Astrocyte (in vitro differentiated cells and primary cell): Measurements from ENCODE around the gene AIPL1. TPM values are rescaled to one million over a fixed set of nuclear protein-coding genes. Genes with fewer than 3 reads are reported as not detected.

ENCODE experiments used
- DNase-seq: peaks from one replicate; pipeline ENCODE4 v3.0.0-alpha.2; 2010; ENCODE audit warnings: low read depth
- FAIRE-seq: peaks from 2 replicates; lab custom pipeline; 2011; peaks lifted over from hg19 to GRCh38; lab: Jason Lieb, UNC
- H2AFZ ChIP-seq: 2 replicates; pipeline ENCODE4 v1.6.0; 2012; ENCODE audit warnings: low read depth, low read length, inconsistent platforms
- H3K27ac ChIP-seq: 2 replicates; pipeline ENCODE4 v1.5.1; 2011; ENCODE audit warnings: low read depth, low read length, inconsistent platforms
- H3K27me3 ChIP-seq: 2 replicates; pipeline ENCODE4 v1.6.0; 2011; ENCODE audit warnings: low read length, inconsistent platforms; ENCODE audit not compliant: insufficient read depth
- H3K36me3 ChIP-seq: 2 replicates; pipeline ENCODE4 v1.5.1; 2011; ENCODE audit warnings: low read length, inconsistent platforms; ENCODE audit not compliant: insufficient read depth
- H3K4me1 ChIP-seq: 2 replicates; pipeline ENCODE4 v1.5.1; 2011; ENCODE audit warnings: low read length, inconsistent platforms; ENCODE audit not compliant: insufficient read depth
- H3K4me2 ChIP-seq: 2 replicates; pipeline ENCODE4 v1.6.0; 2012; ENCODE audit warnings: low read length, inconsistent platforms
- H3K4me3 ChIP-seq: 2 replicates; pipeline ENCODE4 v1.5.1; 2011; ENCODE audit warnings: low read depth, mild to moderate bottlenecking, low read length, inconsistent platforms; ENCODE audit not compliant: insufficient read depth
- H3K79me2 ChIP-seq: 2 replicates; pipeline ENCODE4 v1.6.0; 2012; ENCODE audit warnings: mild to moderate bottlenecking, low read length, inconsistent platforms; ENCODE audit not compliant: insufficient read depth
- H3K9ac ChIP-seq: 2 replicates; pipeline ENCODE4 v1.6.0; 2012; ENCODE audit warnings: mild to moderate bottlenecking, low read length, inconsistent platforms
- H3K9me3 ChIP-seq: 2 replicates; pipeline ENCODE4 v1.5.1; 2012; ENCODE audit warnings: low read depth, mild to moderate bottlenecking, low read length, inconsistent platforms; ENCODE audit not compliant: insufficient read depth
- H4K20me1 ChIP-seq: 2 replicates; pipeline ENCODE4 v1.6.0; 2012; ENCODE audit warnings: low read length, inconsistent platforms; ENCODE audit not compliant: insufficient read depth
- H3K27ac Mint-ChIP-seq: one replicate; pipeline ENCODE4 v1.8.0; 2021; ENCODE audit warnings: mild to moderate bottlenecking, mixed read lengths; ENCODE audit not compliant: unreplicated experiment
- H3K27me3 Mint-ChIP-seq: one replicate; pipeline ENCODE4 v1.8.0; 2021; ENCODE audit warnings: low read depth, mixed read lengths; ENCODE audit not compliant: unreplicated experiment
- H3K36me3 Mint-ChIP-seq: one replicate; pipeline ENCODE4 v1.8.0; 2021; ENCODE audit warnings: low read depth, mixed read lengths; ENCODE audit not compliant: unreplicated experiment
- H3K4me1 Mint-ChIP-seq: one replicate; pipeline ENCODE4 v1.8.0; 2021; ENCODE audit warnings: low read depth, mixed read lengths; ENCODE audit not compliant: unreplicated experiment
- H3K4me3 Mint-ChIP-seq: one replicate; pipeline ENCODE4 v1.8.0; 2021; ENCODE audit warnings: mild to moderate bottlenecking, moderate library complexity, mixed read lengths; ENCODE audit not compliant: unreplicated experiment
- H3K9me3 Mint-ChIP-seq: one replicate; pipeline ENCODE4 v1.8.0; 2021; ENCODE audit warnings: mild to moderate bottlenecking, mixed read lengths; ENCODE audit not compliant: unreplicated experiment
- CTCF ChIP-seq: IDR thresholded peaks from 2 replicates; pipeline ENCODE4 v1.5.1; 2011; ENCODE audit warnings: low read depth, mild to moderate bottlenecking, inconsistent platforms, low read length, moderate library complexity; ENCODE audit not compliant: insufficient read depth
- EZH2 ChIP-seq: IDR thresholded peaks from 2 replicates; pipeline ENCODE4 v1.6.1; 2012; ENCODE audit warnings: mild to moderate bottlenecking, low read length, inconsistent platforms; ENCODE audit not compliant: insufficient read depth
- total RNA-seq: library from RNA; stranded (reverse); gene quantifications from 2 replicates; pipeline ENCODE4 v1.2.1, GENCODE V29; 2021

The AIPL1 gene
- total RNA-seq, 1 donor from 2014 or later, result not detected

- DNase-seq, result no peak
- Mint-ChIP-seq H3K36me3 (peaks cover 3% of the 10 kb centered on the region), H3K27ac (no peak overlapping the region), H3K27me3 (peaks cover 40% of the 10 kb centered on the region), H3K9me3 (no peaks in the 10 kb centered on the region), H3K4me3 (no peak overlapping the region), H3K4me1 (peaks cover 8% of the 10 kb centered on the region)
- Histone ChIP-seq H3K36me3 (no peaks in the 10 kb centered on the region), H3K4me2 (no peak overlapping the region), H2AFZ (no peak overlapping the region), H3K79me2 (no peaks in the 10 kb centered on the region), H3K4me1 (peaks cover 9% of the 10 kb centered on the region), H4K20me1 (peaks cover 6% of the 10 kb centered on the region), H3K27ac (no peak overlapping the region), H3K9me3 (no peaks in the 10 kb centered on the region), H3K9ac (no peak overlapping the region), H3K27me3 (peaks cover 10% of the 10 kb centered on the region), H3K4me3 (no peak overlapping the region)
- TF ChIP-seq EZH2, result no peak
- FAIRE-seq, result no peak
These were observed 41.3 kb upstream of the AIPL1 start for GRCh38 chr17:6476076-6476809.

- peaks cover 6% of the 10 kb centered on the region for H4K20me1 ChIP-seq
- H3K4me1 ChIP-seq, result peaks cover 14% of the 10 kb centered on the region
- no peak overlapping the region for H3K4me3 Mint-ChIP-seq
- TF ChIP-seq CTCF (no peak), EZH2 (no peak)
- H3K27me3 Mint-ChIP-seq, result peaks cover 35% of the 10 kb centered on the region
- FAIRE-seq, result no peak
- peaks cover 3% of the 10 kb centered on the region for H3K36me3 Mint-ChIP-seq
- peaks cover 10% of the 10 kb centered on the region for H3K27me3 ChIP-seq
- no peak overlapping the region for H3K9ac ChIP-seq
- no peaks in the 10 kb centered on the region for H3K36me3 ChIP-seq
- no peak overlapping the region for H3K4me2 ChIP-seq
- no peak for DNase-seq
- no peak overlapping the region for H3K4me3 ChIP-seq
- H3K79me2 ChIP-seq, result no peaks in the 10 kb centered on the region
- H3K27ac ChIP-seq, result no peak overlapping the region
- H3K9me3 ChIP-seq, result no peaks in the 10 kb centered on the region
- peaks cover 8% of the 10 kb centered on the region for H3K4me1 Mint-ChIP-seq
- H3K27ac Mint-ChIP-seq, result no peak overlapping the region
- no peak overlapping the region for H2AFZ ChIP-seq
- no peaks in the 10 kb centered on the region for H3K9me3 Mint-ChIP-seq
These were observed 40.5 kb upstream of the AIPL1 start for GRCh38 chr17:6475411-6475810.

GRCh38 chr17:6474906-6475305 lies 40.0 kb upstream of the AIPL1 start:
- Histone ChIP-seq H3K27me3 (peaks cover 9% of the 10 kb centered on the region), H3K79me2 (no peaks in the 10 kb centered on the region), H3K27ac (no peak overlapping the region), H3K36me3 (no peaks in the 10 kb centered on the region), H4K20me1 (peaks cover 6% of the 10 kb centered on the region), H3K4me3 (no peak overlapping the region), H3K9ac (no peak overlapping the region), H3K4me1 (peaks cover 14% of the 10 kb centered on the region), H3K4me2 (no peak overlapping the region), H2AFZ (no peak overlapping the region), H3K9me3 (no peaks in the 10 kb centered on the region)
- H3K9me3 Mint-ChIP-seq, result no peaks in the 10 kb centered on the region
- FAIRE-seq (no peak), DNase-seq (no peak)
- H3K27ac Mint-ChIP-seq, result no peak overlapping the region
- peaks cover 33% of the 10 kb centered on the region for H3K27me3 Mint-ChIP-seq
- peaks cover 3% of the 10 kb centered on the region for H3K36me3 Mint-ChIP-seq
- no peak overlapping the region for H3K4me3 Mint-ChIP-seq
- TF ChIP-seq CTCF, result no peak
- no peak for TF ChIP-seq EZH2
- peaks cover 8% of the 10 kb centered on the region for H3K4me1 Mint-ChIP-seq
